Right cardiac atrium (tissue), 5 donors: ENCODE results near the gene MAPT. TPM values are rescaled to one million over a fixed set of nuclear protein-coding genes. Genes with fewer than 3 reads are reported as not detected.
"Not testable (repeated sequence)": the region's sequence is repeated elsewhere in the genome, so short reads cannot be mapped to it uniquely, and the experiment has no call there.

ENCODE experiments used
- ATAC-seq, 2 donors: fragments of 200-7000 bp; cut with Tn5 transposase; one replicate each; pipeline versions ENCODE4 v1.8.0 to v1.9.1; 2020; ENCODE audit warnings: moderate library complexity in 2 of 2, mild to moderate bottlenecking in 1 of 2
- DNase-seq, 3 donors: peaks; one replicate each; pipeline ENCODE4 v3.0.0-alpha.2; 2020
- H3K27ac ChIP-seq: one replicate; pipeline ENCODE4 v1.5.1; 2013; ENCODE audit warnings: mild to moderate bottlenecking, low read length, control low read depth, moderate library complexity
- H3K27me3 ChIP-seq: one replicate; pipeline ENCODE4 v1.6.1; 2013; ENCODE audit not compliant: control insufficient read depth, insufficient read depth
- H3K4me1 ChIP-seq: one replicate; pipeline ENCODE4 v1.6.1; 2013; ENCODE audit warnings: low read length; ENCODE audit not compliant: control insufficient read depth, insufficient read depth
- H3K4me3 ChIP-seq: one replicate; pipeline ENCODE4 v1.5.1; 2013; ENCODE audit warnings: low read length, control low read depth
- H3K9me3 ChIP-seq: one replicate; pipeline ENCODE4 v1.6.1; 2013; ENCODE audit warnings: low read length; ENCODE audit not compliant: control insufficient read depth
- WGBS: extraction: QIAGEN DNeasy Blood & Tissue Kit; methylation state at CpG from one replicate; pipeline ENCODE4 v1.1.7; 2013; 5-methylcytosine and 5-hydroxymethylcytosine counted together
- intact Hi-C, 4 donors: fragments of 100-400 bp; cut with DNase I; formaldehyde crosslinking; loops; one replicate each; pipeline versions ENCODE4 v1.11.0 to v1.14.0; 2022 to 2023
- polyA plus RNA-seq: library from polyadenylated mRNA; stranded (reverse); fragments of 200-250 nt; gene quantifications from one replicate; pipeline ENCODE4 v1.2.3, GENCODE V29; 2013
- total RNA-seq, 4 donors: library from RNA; stranded (reverse); fragmentation: NEBNext Ultra II Directional; extraction: Animal tissue kit (Norgen Biotek cat#: 25700); gene quantifications; one replicate each; pipeline ENCODE4 v1.2.1, GENCODE V29; 2021
- donor health status: healthy with polysubstance abuse.
- donor health status: DM: no; HTN: yes; CAD: no.
- donor health status: DM: no; HTN: no; CAD: no.
- donor health status: DM: no; HTN: yes; CAD: no; lungs with severe emphysema.
- donor health status: DM: yes; HTN: yes; CAD: no.

Gene MAPT
- total and polyA plus RNA-seq, 5 donors = 6.9 to 15.1 (median 8.2) TPM

DNA sequence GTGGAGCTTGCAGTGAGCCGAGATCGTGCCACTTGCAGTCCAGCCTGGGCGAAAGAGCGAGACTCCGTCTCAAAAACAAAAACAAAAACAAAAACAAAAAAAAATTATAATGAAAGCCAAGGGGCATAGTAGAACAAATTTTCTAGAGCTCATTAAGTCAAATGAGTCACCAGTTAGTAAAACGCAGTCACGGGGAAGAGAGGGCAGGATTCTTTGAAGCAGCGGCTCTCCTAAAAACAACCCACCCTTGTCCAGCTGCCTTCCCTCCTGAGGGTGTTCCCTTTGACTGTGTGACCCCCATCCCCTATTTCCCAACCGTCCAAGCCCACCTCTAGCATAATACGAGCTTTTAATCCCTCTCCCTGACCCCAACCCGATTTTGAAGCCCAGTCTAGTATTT, 60.6 kb downstream of the MAPT start:
- no peaks in the 10 kb centered on the region for H3K4me1 ChIP-seq
- no peak overlapping the region for H3K4me3 ChIP-seq
- no peak for ATAC-seq
- H3K27ac ChIP-seq = no peak overlapping the region
- no peaks in the 10 kb centered on the region for H3K27me3 ChIP-seq
- no peak for DNase-seq
- intact Hi-C loops = no loop called here
- WGBS = 83% methylated on average over 11 of the region's 11 CpGs
- no peaks in the 10 kb centered on the region for H3K9me3 ChIP-seq

DNA sequence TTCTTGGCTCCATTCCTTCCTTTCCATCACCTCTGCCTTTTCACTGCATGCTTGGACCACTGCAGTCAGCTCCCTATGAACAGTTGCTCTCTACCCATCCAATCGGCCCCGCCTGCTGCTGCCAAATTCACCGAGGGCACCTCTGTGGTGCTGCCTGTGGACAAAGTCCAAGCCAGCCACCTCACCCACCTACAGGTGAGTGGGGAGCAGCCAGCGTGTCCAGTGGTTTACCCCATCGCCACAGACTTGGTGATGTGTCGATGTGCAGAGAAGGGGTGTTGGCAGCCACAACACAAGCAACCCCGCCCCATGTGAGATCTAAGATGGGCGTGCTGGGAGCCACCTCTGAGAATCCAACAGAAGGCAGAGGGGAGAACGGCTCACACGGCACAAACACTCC, 61.0 kb downstream of the MAPT start:
- no peak overlapping the region for H3K4me3 ChIP-seq
- no peaks in the 10 kb centered on the region for H3K27me3 ChIP-seq
- no peak overlapping the region for H3K27ac ChIP-seq
- ATAC-seq (no peak), DNase-seq (no peak)
- H3K9me3 ChIP-seq = no peaks in the 10 kb centered on the region
- 83% methylated on average over 10 of the region's 10 CpGs for WGBS
- no peaks in the 10 kb centered on the region for H3K4me1 ChIP-seq
- intact Hi-C loops = no loop called here

DNA sequence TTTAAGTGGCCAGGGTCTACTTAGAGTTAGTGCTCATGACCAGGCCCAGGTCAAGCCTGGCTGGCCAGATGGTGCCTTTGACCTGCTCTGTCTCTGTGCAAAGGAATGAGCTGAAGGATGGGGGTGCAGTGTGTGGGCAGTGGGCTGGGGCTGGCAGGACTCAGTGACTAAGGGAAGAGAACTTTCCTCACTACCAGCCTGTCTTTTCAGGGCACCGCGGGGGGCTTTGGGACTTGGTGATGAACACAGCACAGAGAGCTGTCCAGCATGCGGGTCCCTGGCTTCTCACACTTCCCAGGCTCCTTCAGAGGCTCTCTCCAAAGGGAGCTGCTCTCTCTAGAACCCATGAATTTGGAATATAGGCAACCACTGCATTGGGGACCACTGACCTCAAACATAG, 61.7 kb downstream of the MAPT start:
- intact Hi-C loops = no loop called here
- H3K9me3 ChIP-seq = no peaks in the 10 kb centered on the region
- 86% methylated on average over 3 of the region's 3 CpGs for WGBS
- no peaks in the 10 kb centered on the region for H3K27me3 ChIP-seq
- ATAC-seq (no peak), DNase-seq (no peak)
- H3K27ac ChIP-seq = no peak overlapping the region
- no peak overlapping the region for H3K4me3 ChIP-seq
- H3K4me1 ChIP-seq = no peaks in the 10 kb centered on the region

DNA sequence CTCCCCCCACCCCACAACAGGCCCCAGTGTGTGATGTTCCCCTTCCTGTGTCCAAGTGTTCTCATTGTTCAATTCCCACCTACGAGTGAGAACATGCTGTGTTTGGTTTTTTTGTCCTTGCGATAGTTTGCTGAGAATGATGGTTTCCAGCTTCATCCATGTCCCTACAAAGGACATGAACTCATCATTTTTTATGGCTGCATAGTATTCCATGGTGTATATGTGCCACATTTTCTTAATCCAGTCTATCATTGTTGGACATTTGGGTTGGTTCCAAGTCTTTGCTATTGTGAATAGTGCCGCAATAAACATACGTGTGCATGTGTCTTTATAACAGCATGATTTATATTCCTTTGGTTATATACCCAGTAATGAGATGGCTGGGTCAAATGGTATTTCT, 62.4 kb downstream of the MAPT start:
- H3K4me3 ChIP-seq, H3K9me3 ChIP-seq, H3K27ac ChIP-seq, H3K4me1 ChIP-seq, intact Hi-C loops, H3K27me3 ChIP-seq, DNase-seq, ATAC-seq: not testable (repeated sequence)
- WGBS = 94% methylated on average over 4 of the region's 4 CpGs

DNA sequence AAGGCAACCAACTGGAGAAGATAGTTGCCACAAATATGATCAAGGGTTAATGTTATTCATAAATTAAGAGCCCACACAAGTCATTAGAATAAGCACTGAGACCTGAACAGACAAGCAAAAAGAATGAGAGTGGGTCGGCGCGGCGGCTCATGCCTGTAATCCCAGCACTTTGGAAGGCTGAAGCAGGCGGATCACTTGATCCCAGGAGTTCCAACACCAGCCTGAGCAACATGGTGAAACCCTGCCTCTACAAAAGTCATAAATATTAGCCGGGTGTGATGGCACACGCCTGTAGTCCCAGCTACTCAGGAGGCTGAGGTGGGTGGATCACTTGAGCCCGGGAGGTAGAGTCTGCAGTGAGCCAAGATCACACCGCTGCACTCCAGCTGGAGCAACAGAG, 64.0 kb downstream of the MAPT start:
- Histone ChIP-seq H3K4me1 (no peaks in the 10 kb centered on the region), H3K9me3 (no peaks in the 10 kb centered on the region), H3K4me3 (no peak overlapping the region), H3K27ac (no peak overlapping the region), H3K27me3 (no peaks in the 10 kb centered on the region)
- 90% methylated on average over 9 of the region's 9 CpGs for WGBS
- intact Hi-C loops = no loop called here
- no peak for ATAC-seq
- DNase-seq = no peak

DNA sequence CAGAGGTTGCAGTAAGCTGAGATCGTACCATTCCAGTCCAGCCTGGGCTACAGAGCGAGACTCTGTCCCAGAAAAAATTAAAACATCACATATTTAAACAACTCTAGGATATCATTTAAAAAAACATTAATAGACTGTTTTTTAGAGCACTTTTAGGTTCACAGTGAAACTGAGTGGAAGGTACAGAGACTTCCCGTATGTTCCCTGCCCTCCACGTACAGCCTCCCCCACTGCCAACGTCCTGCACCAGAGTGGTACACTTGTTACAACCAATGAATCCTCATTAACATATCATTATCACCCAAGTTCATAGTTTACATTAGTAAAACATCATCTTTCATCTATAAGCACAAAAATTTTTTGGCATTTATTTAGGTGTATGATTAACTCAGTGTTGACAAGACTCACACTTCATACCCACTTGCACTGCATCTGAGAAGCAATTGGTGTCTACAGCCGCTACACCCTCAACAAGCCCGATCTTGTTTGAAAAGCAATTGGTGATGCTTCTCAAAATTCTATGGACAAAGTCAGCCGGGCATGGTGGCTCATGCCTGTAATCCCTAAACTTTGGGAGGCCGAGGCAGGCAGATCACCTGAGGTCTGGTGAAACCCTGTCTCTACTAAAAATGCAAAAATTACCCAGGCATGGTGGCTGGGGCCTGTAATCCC, 64.8 kb downstream of the MAPT start:
- H3K27ac ChIP-seq = no peak overlapping the region
- WGBS = 88% methylated on average over 9 of the region's 9 CpGs

DNA sequence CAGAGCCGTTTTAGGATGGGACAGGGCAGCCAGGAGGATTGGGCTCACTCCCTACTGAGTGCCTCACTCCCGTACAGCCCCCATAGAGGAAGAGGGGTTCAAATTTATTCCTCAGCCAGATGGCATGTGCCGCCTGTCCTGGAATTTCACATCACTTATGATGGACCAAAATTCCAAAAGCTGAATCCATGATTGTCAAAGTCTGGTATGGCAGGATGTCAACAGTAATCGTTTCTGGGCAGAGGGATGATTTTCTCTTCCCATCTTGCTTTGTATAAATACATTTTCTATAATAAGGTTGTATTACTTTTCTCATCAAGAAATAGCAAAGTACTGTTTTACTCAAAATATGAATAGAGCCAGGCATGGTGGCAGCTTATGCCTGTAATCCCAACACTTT, 66.0 kb downstream of the MAPT start:
- Histone ChIP-seq H3K9me3 (no peaks in the 10 kb centered on the region), H3K4me3 (no peak overlapping the region), H3K27ac (no peak overlapping the region), H3K27me3 (no peaks in the 10 kb centered on the region), H3K4me1 (no peaks in the 10 kb centered on the region)
- WGBS = 72% methylated on average over 4 of the region's 4 CpGs
- DNase-seq = no peak
- no peak for ATAC-seq
- intact Hi-C loops = no loop called here

More for the DNA sequence above, 64.8 kb downstream of the MAPT start:
- no peaks in the 10 kb centered on the region for H3K27me3 ChIP-seq
- DNase-seq (no peak), ATAC-seq (no peak)
- no peaks in the 10 kb centered on the region for H3K9me3 ChIP-seq
- H3K4me3 ChIP-seq = no peak overlapping the region
- H3K4me1 ChIP-seq = no peaks in the 10 kb centered on the region
- intact Hi-C loops = no loop called here

DNA sequence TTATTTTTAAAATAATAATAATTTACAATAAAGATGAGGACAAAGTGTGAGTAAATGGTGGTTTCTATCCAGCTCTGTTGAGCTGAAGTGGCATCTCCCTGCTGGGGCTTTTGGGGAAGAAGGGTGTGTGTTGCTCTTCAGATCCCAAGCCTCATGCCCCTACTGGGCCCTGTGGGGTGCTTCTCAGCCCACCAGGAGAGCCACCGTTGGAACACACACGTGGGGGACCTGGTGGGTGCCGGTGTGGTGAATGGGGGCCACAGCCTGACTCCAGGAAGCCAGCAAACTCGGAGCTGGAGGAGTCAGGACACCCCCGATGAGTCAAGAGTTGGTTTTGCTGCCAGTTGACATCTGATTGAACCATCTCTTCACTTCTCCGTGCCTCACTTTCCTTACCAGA, 66.9 kb downstream of the MAPT start:
- intact Hi-C loops = no loop called here
- DNase-seq (no peak), ATAC-seq (no peak)
- Histone ChIP-seq H3K27ac (no peak overlapping the region), H3K27me3 (no peaks in the 10 kb centered on the region), H3K4me1 (no peaks in the 10 kb centered on the region), H3K9me3 (no peaks in the 10 kb centered on the region), H3K4me3 (no peak overlapping the region)
- WGBS = 72% methylated on average over 6 of the region's 6 CpGs

DNA sequence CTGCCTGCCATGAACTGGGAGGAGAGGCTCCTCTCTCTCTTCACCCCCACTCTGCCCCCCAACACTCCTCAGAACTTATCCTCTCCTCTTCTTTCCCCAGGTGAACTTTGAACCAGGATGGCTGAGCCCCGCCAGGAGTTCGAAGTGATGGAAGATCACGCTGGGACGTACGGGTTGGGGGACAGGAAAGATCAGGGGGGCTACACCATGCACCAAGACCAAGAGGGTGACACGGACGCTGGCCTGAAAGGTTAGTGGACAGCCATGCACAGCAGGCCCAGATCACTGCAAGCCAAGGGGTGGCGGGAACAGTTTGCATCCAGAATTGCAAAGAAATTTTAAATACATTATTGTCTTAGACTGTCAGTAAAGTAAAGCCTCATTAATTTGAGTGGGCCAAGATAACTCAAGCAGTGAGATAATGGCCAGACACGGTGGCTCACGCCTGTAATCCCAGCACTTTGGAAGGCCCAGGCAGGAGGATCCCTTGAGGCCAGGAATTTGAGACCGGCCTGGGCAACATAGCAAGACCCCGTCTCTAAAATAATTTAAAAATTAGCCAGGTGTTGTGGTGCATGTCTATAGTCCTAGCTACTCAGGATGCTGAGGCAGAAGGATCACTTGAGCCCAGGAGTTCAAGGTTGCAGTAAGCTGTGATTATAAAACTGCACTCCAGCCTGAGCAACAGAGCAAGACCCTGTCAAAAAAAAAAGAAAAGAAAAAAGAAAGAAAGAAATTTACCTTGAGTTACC, 68.0 kb downstream of the MAPT start:
- Histone ChIP-seq H3K4me1 (no peaks in the 10 kb centered on the region), H3K27ac (no peak overlapping the region), H3K9me3 (no peaks in the 10 kb centered on the region), H3K27me3 (no peaks in the 10 kb centered on the region), H3K4me3 (no peak overlapping the region)
- 88% methylated on average over 12 of the region's 12 CpGs for WGBS
- no peak for DNase-seq
- intact Hi-C loops = no loop called here
- ATAC-seq = no peak

DNA sequence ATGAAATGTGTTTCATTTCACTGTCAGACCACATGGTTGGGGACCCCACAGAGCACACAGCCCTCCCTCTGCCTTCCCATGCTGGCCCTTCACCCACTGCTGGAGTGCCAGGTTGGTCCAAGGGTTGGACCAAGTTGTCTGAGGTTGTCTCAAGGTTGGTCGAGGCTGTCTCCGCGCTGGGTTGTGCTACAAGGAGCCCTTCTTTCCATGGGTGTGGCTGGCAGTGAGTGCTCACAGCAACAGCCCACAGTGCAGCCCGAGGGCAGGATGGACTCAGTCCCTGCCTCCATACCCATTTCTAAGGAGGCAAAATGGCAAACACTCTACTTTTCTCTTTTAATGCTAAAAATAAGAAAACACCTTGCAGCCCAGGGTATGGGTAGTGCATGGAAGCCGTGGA, 68.9 kb downstream of the MAPT start:
- DNase-seq (no peak), ATAC-seq (no peak)
- Histone ChIP-seq H3K27ac (no peak overlapping the region), H3K4me1 (no peaks in the 10 kb centered on the region), H3K9me3 (no peaks in the 10 kb centered on the region), H3K4me3 (no peak overlapping the region), H3K27me3 (no peaks in the 10 kb centered on the region)
- intact Hi-C loops = no loop called here
- WGBS = 89% methylated on average over 5 of the region's 5 CpGs

DNA sequence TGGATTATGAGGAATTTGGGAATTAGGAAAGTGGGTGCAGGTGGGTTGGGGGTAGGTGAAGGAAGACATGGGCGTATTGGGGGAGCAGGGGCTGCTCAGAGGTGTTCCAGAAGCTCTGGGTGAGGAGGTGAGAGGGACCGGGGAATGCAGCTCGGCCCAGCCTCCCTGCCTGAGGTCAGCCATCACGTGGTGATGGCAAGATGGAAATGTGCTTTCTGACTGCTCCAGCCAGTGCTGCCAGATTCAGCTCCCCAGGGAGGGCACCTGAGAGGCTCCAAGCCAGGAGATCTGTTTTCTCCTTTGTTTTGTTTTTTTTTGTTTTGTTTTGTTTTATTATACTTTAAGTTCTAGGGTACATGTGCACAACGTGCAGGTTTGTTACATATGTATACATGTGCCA, 69.5 kb downstream of the MAPT start:
- DNase-seq = no peak
- 57% methylated on average over 5 of the region's 5 CpGs for WGBS
- no peaks in the 10 kb centered on the region for H3K27me3 ChIP-seq
- no peaks in the 10 kb centered on the region for H3K4me1 ChIP-seq
- H3K9me3 ChIP-seq = no peaks in the 10 kb centered on the region
- H3K4me3 ChIP-seq = no peak overlapping the region
- intact Hi-C loops = no loop called here
- no peak overlapping the region for H3K27ac ChIP-seq
- ATAC-seq = no peak
